ENCODE data around the gene VEGFB.

The VEGFB gene

DNA sequence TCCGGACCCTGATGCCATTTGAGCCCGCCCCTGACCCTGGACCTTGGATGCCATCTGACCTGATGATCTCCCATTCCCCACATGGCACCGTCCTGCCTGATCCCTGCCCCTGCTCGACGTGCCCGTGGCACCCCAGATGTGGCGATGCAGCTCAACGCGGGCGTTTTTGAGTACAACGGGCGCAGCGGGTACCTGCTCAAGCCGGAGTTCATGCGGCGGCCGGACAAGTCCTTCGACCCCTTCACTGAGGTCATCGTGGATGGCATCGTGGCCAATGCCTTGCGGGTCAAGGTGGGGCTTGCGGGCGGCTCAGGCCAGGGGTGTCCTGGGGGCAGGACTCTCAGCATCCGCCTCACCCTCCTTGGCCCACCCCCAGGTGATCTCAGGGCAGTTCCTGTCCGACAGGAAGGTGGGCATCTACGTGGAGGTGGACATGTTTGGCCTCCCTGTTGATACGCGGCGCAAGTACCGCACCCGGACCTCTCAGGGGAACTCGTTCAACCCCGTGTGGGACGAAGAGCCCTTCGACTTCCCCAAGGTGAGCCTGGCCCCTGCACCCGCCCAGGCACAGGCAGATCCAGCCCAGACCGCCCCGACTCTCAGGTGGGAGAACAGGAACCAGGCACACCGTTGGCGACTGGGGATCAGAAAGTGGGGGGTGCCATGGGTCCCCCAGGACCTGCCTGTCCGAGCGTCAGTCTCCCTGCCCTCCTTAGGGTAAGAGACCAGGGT lies 28.1 kb downstream of the VEGFB start:
- no peak for DNase-seq (ENCODE audit: low spot score)

DNA sequence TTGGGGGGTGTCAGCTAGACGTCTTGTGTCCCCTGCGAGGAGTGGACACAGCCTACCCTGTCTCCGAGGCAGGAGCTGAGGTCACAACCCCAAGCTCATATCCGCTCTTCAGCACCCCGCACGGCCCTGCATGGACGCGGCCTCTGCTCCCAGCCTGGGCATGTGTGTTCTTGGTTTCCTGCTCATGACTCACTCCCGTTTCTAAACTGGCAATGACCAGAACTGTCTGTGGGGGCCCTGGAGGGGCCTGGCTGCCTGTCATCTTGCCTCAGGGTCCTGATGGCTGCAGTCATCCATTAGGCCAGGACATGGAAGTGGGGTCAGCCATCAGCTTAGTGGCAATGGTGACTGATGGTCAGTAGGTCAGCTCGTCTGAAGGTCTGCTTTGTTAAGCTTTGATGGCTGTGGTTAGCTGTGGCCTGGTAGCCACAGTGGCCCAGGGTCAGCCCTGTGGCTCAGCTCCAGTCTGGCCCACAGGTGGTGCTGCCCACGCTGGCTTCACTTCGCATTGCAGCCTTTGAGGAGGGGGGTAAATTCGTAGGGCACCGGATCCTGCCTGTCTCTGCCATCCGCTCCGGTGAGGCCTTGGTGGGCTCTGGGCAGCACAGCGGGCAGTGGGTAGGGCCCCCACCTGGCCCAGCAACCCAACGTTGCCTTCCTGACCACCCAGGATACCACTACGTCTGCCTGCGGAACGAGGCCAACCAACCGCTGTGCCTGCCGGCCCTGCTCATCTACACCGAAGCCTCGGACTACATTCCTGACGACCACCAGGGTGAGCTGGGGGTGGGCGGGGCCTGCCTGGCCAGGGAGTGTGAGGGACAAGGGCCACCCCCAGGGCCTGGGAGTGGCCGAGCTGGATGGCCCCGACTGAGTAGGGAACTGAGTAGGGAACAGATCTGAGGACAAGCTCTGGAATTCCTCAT lies 28.9 kb downstream of the VEGFB start:
- DNase-seq (ENCODE audit: low spot score), result no peak

GRCh38 chr11:64263947-64264317 lies 29.5 kb downstream of the VEGFB start:
- no peak for DNase-seq (ENCODE audit: low spot score)

DNA sequence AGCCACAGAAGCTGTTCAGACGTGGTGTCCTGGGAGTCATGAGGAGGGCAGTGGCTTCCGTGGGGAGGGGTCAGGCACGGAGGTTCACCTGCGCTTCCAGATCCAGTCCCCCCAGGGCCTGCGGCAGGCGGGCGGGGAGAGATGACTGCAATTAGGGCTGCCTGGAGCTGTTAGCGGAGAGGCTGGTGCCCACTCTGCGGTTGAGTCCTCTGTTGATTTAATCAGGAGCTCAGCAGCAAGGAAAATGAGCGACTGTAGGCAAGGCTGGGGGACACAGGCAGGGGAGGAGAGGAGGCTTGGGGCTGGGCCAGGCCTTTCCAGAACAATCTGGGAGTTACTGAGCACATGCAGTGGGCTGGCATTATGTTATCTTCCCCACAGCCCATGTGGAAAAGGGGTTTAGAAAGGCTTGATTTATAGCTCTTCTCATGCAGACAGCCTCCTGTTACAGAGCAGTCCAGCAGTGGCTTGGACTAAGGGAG lies 30.0 kb downstream of the VEGFB start:
- DNase-seq (ENCODE audit: low spot score), result no peak

DNA sequence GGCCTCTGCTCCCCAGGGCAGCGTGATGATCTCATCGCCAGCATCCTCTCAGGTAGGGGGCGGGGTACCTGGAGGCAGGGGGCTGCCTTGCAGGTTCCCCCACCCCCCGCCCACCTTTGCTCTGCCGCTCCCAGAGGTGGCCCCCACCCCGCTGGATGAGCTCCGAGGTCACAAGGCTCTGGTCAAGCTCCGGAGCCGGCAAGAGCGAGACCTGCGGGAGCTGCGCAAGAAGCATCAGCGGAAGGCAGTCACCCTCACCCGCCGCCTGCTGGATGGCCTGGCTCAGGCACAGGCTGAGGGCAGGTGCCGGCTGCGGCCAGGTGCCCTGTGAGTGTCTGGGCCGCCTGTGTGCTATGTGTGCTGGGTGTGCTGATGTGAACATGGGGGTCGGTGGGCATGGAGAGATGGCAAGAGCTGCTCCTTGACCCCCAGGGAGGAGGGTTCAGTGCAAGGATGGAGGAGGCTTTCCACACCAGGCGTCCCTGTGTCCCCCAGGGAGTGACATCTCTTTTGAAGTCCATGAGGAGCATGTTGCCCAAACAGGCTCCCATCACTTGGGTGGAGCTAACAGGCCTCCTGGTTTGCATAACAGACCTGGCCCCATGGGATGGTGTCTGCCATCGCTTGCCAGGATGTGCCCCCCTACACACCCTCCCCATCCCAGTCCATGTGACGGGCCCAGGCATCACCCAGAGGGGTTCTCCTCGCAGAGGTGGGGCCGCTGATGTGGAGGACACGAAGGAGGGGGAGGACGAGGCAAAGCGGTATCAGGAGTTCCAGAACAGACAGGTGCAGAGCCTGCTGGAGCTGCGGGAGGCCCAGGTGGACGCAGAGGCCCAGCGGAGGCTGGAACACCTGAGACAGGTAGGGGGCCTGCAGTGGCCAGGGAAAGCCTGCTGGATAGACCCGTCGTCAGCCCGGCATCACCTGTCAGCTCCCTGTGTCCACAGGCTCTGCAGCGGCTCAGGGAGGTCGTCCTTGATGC lies 31.1 kb downstream of the VEGFB start:
- DNase-seq (ENCODE audit: low spot score), result no peak

- DNase-seq (ENCODE audit: low spot score), result no peak
Observed at GRCh38 chr11:64266339-64266738, 32.0 kb downstream of the VEGFB start.

DNA sequence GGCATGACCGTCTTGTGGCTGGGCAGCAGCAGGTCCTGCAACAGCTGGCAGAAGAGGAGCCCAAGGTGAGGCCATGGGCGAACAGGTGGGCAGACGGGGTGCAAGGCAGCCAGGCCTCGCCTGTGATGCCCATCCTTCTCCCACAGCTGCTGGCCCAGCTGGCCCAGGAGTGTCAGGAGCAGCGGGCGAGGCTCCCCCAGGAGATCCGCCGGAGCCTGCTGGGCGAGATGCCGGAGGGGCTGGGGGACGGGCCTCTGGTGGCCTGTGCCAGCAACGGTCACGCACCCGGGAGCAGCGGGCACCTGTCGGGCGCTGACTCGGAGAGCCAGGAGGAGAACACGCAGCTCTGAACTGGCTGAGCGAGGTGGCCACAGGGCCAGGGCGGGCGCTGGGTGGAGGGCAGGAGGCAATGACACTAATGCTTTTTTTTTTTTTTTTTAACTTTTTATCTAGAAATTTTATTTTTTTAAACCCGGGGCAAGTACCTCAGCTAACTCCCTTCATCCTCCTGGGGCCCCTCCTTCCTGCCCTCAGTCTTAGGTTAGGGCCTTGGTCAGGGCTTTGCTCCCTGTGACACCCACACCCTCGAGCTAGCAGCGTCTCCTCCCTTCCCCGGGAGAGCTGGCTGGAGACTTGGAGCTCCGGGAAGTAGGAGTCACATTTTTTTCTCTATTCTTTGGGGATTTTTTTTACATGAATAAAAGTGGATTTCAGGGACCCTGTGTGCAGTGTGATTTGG lies 33.0 kb downstream of the VEGFB start:
- DNase-seq (ENCODE audit: low spot score), result no peak

DNA sequence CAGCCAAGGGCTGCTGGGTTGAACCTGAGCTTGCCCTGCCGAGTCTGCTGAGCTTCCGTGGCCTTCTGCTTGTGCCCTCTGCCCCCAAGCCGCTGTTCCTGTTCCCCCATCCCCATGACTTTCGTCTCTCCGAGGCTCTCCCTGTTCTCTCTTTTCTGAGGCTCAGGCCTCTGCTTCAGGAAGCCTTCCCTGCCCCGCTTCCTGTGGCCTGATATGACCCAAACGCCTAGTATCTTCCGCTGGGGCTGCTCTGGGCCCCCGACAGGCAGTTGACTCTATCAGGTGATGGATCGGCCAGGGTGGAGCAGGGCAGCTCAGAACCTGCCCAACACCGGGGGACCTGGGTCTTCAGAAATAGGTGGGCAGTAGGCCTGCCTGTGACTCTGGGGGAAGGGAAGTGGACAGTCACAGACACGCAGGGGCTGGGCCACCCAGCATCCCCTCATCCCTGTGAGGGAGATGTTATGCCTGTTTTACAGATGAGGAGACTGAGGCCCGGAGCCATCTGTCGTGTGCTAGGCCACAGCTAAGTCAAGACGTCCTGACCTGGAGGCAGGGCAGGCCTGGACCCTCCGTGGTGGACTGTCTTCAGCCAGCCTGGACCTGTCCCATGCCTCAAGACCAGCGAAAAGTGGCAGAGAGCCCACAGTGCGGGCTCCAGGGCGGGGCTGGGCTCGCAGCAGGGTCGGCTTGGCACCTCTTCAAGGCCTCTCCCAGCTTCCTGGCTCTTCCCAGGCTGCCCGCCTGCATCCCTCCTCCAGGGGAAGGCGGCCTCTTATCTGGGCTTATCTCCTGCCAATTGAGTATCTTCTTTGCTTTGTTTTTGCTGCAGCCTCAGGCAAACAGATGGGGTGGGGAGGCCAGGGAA lies 33.9 kb downstream of the VEGFB start:
- DNase-seq (ENCODE audit: low spot score), result no peak

DNA sequence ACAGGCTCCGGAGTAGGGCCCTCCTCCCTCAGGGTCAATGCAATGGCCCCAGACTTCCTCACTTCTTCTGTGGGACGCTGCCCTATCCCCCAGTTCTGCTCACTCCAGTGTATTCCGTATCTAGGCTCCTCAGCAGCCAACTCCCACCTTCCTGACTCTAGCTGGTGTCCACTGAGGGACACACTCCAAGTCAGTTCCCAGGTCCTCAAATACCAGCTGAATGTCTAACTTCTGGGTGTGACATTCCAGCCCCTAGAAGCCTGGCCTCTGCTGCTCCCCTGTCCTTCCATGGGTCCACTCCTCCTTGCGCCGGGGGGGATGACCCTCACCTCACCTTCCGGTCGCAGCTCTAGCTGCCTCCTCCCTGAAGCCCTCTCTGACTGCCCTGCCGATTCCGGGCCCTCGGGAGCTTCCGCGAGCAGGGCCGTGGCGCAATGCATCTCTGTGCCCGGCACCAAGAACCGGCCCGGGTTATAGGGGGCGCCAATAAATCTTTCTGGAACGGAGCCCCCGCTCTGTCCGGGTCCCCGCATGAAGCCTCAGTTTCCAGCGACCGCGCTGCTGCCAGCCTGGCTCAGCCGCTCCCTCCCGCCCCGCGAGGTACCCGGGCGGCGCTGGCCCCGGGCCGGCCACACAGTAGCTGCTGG lies 34.6 kb downstream of the VEGFB start:
- peak; percentile 33 for DNase-seq (ENCODE audit: low spot score)

- DNase-seq (ENCODE audit: low spot score), result peak; percentile 98
Observed at GRCh38 chr11:64269540-64270220, 35.3 kb downstream of the VEGFB start.

- no peak for DNase-seq (ENCODE audit: low spot score)
Observed at GRCh38 chr11:64275031-64275800, 40.8 kb downstream of the VEGFB start.

DNA sequence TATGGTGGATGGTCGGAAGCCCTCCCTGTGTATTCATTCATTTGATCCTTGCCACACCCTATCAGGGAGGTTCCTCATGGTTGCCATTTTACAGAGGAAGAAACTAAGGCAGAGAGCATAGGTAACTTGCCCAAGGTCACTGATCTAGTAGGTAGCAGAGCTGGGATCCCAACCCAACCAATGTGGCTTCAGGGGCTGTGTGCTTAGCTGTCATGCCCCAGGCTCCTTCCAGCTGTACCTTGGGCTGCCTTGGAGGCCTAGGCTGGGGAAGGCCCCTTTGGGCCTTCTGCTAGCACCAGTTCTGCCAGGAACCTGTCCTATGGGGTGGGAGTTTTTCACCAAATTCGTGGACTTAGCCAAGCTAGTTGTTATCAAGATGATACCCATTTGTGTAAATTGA lies 41.5 kb downstream of the VEGFB start:
- DNase-seq (ENCODE audit: low spot score), result no peak

DNA sequence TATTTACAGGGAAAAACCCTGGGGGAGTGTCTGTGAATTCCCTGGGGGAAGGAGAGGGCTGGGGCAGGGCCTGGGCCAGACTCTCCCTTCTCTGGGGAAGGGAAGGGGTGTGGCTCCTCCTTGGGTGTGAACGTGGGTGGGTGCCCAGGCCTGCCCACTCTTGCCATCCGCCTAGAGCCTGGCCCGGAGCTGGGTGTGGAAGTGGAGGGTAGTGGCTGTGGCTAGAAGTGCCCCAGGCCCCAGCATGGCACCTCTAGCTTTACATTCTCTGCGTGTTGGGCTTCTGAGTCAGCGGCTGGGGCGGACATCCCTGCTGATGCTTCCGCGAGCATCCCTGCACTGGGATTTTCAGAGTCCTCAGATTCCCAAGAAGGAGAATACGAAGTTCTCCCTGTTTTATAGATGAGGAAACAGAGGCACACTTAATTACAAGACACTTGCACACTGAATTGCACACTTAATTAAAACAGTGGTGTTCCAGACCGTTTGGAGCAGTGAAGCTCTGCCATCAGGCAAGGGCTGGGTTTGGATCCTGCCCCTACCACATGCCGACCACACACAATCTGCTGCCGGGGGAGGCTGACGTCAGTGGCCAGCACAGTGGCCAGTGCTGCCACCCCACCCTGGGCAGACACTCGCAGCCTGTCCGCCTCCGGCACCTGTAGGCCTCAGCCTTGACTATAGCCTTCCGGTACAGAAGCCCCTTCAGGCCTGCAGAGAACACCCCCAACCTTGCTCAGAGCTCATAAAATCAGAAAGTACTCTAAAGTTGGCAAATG lies 42.5 kb downstream of the VEGFB start:
- DNase-seq (ENCODE audit: low spot score), result no peak

GRCh38 chr11:64278576-64279190 lies 44.3 kb downstream of the VEGFB start:
- DNase-seq (ENCODE audit: low spot score), result no peak

DNA sequence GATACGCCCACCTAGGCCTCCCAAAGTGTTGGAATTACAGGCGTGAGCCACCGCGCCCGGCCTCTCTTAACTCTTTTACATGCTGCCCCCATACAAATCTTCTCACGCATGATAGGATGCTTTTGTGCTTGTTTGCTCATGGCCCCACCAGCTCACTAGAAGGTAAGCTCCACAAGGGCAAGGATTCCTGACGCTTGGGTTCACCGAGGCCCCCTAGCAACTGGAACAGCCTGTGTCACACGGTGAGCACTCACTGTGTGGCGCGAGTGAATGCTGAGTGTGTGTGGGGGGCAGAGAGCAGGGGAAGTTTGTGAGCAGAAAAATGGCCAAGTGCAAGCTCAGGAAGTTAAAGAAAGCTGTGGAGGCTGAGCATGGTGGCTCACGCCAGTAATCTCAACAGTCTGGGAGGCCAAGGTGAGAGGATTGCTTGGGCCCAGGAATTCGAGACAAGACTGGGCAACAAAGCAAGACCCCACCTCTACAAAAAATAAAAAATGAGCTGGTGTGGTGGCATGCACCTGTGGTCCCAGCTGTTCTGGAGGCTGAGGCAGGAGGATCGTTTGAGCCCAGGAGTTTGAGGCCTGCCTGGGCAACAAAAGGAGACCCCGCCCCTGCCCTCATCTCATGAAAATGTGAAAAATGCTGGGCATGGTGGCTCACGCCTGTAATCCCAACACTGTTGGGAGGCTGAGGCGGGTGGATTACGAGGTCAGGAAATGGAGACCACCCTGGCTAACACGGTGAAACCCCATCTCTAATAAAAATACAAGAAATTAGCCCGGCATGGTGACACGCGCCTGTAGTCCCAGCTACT lies 47.8 kb downstream of the VEGFB start:
- DNase-seq (ENCODE audit: low spot score), result no peak

DNA sequence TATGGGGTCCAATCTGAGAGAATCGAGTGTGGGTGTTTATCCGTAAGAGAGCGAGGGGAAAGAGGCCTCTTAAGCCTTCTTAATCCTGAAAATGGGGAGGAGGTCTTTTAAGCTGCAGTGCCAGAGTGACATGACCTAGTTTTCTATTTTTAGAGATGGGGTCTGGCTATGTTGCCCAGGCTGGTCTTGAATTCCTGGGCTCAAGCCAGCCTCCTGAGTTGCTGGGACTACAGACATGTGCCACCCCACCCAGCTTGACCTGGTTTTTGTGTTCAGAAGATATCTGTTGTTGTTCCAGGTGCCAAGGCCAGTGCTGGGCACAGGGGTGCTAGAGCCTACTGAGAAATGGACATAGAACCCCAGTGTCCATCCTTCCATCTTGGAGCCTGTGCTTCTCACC lies 48.7 kb downstream of the VEGFB start:
- DNase-seq (ENCODE audit: low spot score), result no peak

Data from CD4-positive, alpha-beta T cell treated with Interleukin-2 at 100 ng/mL for 4 hours (primary cell).